Measurements from ENCODE around the gene AKNA.

The AKNA gene

DNA sequence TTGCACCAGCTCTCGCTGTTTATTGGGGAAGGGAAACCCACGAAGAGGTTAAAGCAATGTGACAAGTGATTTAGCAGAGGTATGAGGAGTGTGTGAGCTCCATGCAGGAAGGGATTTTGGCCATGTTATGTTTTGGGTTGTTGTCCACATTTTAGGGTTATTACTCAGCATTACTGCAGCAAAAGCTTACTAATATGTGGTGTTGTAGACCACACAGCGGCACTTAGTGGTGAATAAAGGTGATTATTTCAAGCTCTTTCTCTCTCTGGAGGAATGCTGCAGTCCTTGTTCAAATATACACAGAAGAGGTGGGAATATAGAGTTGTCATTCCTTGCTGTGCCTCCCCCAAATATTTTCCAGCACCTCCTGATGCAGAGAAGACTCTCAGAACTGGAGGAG, 29.7 kb upstream of the AKNA start:
- no peak for DNase-seq (ENCODE audit: extremely low read depth in 1 of 2, low read depth in 1 of 2)

DNA sequence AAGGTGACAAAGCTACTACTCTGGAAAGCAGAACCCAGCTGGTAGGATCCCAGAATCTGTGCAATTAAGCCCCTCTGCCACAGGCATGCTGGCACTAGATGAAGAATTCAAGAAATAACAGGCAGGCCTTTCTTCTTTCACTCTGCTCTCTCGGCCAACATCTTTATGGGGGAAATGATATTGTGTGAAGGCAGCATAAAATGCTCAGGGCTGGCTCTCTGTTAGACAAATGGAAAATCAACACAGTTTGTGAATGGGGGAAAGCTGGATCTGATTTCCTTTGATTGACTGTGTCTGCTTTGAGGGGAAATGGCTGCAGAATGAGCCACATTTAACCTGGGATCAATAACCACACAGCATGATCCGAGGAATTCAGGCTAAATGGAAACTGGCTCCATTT, 29.1 kb upstream of the AKNA start:
- no peak for DNase-seq (ENCODE audit: extremely low read depth in 1 of 2, low read depth in 1 of 2)

DNA sequence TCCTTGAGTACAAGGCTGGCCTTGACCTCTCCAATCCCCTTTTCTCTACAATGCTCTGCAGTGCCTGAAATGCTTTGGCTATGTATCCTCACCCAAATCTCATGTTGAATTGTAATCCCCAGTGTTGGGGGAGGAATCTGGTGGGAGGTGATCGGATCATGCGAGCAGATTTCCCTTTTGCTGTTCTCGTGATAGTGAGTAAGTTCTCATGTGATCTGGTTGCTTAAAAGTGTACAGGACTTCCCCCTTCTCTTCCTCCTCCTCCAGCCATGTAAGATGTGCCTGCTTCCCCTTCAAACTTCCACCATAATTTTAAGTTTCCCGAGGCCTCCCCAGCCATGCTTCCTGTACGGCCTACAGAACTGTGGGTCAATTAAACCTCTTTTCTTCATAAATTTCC, 28.5 kb upstream of the AKNA start:
- no peak for DNase-seq (ENCODE audit: extremely low read depth in 1 of 2, low read depth in 1 of 2)

DNA sequence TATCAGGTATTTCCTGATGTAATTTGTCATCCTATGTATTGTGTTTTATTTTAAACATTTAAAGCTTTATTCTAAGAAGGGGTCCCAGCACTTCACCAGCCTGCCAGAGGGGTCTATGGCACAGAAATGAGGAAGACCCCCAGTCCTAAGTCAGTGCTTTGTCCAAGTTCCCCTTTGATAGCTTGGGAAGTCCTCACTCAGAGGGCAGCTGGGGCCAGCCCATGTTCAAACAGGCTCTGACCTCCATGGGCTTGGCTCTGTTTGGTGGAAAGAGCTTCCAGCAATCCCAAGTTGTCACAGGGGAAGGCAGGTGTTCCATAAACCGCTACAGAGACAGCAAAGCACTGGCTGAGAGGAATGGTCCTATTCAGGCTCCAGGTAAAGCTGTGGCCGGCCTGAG, 26.6 kb upstream of the AKNA start:
- DNase-seq (ENCODE audit: extremely low read depth in 1 of 2, low read depth in 1 of 2), result no peak

DNA sequence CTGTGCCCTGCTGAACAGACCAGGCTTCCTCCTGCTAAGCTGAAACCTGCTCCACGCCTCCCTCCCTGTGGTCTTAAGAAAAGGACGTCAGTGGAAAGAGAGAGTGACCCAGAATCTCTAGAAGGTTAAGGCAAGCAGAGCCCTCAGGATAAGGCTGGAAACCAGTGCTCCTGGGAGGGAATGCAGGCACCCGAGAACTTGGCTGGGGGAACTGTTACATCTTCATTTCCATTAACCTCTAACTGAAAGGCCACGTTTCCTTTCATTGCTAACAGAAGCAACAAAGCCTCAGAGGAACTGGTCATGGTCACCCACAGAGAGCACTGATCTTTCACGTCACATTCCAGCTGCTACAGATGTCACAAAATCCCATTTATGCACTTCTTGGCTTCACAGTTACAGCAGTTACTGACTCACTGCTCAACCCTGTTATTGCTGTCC, 26.1 kb upstream of the AKNA start:
- no peak for DNase-seq (ENCODE audit: extremely low read depth in 1 of 2, low read depth in 1 of 2)

DNA sequence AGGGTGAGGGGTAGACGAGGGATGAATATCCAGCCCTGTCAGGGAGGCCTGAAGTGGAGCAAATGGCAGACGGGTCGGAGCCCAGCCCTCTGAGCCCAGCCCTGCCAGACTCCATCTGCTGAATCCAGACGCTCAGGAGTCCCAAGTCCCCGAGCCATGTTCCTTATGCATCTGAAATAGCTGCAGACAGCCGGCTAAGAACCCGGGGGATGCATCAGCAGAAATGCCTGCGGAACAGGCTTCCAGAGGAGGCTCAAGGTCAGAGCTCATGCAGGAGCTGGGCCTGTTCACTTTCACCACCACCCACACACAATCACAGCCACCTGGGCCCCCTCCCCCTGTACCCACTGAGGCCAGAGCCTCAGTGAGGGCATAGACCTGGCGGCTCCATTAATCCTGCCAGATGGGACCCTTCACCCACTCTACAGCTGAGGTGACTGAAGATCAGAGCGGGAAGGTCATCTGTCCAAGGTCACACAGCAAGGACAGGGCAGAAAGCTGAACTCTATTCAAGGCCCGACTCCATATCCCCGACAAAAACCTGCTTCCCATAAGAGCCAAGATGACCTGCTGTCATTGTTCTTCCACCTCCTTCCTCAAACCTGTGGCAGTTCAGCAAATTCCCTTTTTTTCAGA, 24.4 kb upstream of the AKNA start:
- DNase-seq (ENCODE audit: extremely low read depth in 1 of 2, low read depth in 1 of 2), result no peak

DNA sequence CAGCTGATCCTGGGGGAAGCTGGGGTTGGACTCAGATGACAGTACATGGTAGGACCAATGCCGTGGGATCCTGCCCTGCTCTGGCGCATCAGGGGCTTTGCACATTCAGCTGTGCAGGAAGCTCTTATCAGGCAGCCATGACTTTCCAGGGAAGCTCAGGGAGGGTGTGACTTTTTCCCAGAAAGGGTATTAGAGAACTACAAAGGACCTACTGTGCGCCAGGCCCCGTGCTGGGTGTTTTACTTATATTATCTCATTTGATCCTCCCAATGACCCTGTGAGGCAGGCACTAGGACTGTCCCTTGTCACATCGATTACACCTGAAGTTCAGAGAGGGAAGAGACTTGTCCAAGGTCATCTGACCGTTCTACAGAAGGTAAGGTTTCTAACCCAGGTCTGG, 23.7 kb upstream of the AKNA start:
- DNase-seq (ENCODE audit: extremely low read depth in 1 of 2, low read depth in 1 of 2), result no peak

DNA sequence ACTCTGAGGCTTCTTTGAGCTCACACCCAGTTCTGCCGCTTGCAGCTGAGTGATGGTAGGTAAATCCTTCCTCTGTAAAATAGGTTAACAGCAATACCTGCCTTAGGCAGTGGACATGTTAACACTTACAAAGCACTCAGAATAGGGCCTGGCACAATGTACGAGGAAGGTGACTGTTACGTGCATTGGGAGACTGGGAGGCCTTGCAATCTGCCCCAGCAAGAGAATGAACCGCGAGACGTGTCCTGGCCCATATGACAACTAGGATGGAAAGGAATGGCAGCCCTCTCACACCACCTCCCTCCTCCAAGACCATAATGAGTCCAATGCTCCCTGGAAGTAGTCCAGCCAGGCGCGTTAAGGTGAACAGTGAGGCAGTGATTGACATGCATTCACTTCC, 23.1 kb upstream of the AKNA start:
- no peak for DNase-seq (ENCODE audit: extremely low read depth in 1 of 2, low read depth in 1 of 2)

DNA sequence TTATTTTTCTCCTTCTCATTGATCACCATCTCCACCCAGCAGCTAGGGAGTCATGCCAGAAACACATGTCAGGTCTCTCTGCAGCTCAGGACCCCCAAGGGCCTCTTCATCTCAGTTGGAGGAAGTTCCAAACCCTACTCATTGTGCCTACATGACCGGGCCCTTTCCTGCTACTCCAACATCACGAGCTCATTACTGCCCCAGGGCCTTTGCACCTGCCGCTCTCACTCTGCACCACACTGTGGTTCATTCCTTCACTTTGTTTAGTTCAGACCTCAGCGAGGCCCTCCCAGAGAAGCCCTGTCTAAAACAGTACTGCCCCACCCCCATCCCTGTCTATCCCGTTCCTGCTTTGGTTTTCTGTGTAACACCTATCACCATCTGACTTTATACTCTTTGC, 22.1 kb upstream of the AKNA start:
- no peak for DNase-seq (ENCODE audit: extremely low read depth in 1 of 2, low read depth in 1 of 2)

DNA sequence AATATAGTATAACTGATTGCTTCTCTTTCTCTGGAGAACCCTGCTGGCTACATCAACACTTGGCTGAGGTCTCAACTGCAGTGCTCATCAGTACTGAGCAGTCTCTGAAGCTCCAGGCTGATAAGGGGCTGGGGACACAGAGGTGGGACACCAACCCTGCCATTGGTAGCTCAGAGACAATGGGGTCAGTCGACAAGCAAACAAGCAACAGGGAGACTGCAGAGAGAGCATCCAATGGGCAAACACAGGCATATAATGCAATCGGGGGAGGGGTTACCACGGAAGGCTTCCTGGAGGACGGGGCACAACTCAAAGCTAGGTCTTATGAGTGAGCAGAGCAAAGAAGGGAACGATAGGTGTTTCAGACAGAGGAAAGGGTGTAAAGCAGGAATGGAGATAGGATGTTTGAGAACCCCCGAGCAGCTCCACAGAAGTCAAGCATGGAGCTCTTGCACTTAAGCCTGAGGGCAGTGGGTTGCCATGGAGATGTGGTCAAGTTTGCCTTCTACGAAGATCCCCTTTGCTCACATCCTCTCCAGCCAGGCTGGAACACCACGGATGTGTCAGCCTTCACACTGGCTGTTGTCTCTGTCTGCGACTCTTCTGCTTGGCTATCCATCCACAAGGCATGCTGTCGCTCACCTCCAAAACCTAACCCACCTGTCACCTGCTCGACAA, 21.5 kb upstream of the AKNA start:
- DNase-seq (ENCODE audit: extremely low read depth in 1 of 2, low read depth in 1 of 2), result no peak

DNA sequence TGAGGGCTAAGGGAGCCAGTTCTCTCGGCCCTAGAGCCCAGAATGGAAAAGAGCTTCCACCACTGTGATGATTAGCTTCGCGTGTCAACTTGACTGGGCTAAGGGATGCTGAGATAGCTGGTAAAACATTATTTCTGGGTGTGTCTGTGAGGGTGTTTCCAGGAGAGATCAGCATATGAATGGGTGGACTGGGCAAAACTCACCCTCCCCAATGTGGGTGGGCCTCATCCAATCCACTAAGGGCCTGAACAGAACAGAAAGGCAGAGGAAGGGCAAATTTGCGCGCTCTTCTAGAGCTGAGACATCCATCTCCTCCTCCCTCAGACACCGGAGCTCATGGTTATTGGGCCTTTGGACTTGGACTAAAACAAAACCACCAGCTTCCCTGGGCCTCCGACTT, 20.9 kb upstream of the AKNA start:
- DNase-seq (ENCODE audit: extremely low read depth in 1 of 2, low read depth in 1 of 2), result no peak

DNA sequence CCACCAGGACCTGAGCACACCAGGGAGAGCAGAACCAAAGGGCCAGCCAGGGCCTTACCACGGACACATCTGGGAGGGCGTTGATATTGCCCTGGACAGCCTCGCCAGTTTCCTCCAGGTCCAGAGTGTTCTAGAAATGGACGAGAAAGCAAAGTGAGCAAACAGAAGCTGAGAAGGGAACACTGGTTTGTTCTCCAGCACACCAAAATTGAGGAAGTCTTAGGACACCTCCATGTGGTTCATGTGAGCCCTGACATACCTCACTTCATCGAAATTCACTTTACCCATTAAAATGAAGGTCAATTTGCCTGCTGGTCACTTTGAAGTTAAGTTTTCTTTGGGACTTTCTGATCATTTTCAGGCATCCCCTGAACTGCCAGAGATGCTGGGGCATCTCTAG, 20.1 kb upstream of the AKNA start:
- no peak for DNase-seq (ENCODE audit: extremely low read depth in 1 of 2, low read depth in 1 of 2)

DNA sequence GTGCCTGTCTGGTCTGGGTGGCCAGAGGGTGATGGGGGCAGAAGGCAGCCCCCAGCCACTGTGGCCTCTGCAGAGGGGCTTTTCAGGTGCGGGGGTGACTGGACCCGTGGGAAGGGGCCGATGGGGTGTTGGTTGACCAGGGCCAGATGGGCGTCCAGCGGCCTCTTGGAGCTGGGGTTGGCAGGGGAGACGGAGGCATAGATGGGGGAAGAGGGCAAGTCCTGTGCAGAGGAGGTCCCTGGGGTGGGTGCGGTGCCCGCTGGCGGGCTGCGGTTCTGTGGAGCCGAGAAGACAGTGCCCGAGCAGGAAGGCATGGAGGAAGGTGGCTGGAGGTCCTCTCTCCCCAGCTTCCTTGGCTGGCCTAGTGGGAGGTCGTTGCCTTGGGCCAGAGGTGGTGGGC, 18.7 kb upstream of the AKNA start:
- DNase-seq (ENCODE audit: extremely low read depth in 1 of 2, low read depth in 1 of 2), result no peak

DNA sequence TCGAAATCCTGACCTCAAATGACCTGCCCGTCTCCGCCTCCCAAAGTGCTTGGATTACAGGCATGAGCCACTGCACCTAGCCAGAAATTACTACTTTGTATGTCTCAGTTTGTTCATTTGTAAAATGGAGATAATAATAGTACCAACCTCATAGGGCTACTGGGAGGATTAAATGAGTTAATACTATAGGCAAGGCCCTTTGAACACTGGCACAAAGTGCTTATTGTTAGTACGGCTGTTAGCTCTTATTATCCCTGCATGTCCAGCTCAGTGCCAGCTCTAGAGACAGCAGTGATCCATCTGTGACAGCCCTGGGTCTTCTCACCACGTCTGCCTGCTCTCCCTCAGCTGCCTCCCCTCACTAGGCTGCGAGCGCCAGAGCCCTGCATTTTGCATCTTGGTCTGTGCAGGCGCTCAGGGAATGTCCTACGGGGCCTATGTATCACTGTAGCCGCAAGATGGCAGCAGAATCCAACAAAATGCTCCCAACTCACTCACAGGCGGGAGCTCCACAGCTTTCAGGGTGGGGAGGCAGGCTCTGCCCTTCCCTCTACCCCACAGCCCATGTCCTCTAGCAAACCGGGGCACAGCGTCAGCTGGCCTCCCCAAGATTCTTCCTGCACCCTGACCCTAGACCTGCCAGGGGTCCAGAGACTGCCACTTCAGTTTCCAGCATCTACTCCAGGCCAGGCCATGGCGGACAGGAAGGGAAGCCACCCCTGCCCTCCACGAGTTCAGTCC, 17.7 kb upstream of the AKNA start:
- DNase-seq (ENCODE audit: extremely low read depth in 1 of 2, low read depth in 1 of 2), result peak in 1 of 2 donors; percentile 62

DNA sequence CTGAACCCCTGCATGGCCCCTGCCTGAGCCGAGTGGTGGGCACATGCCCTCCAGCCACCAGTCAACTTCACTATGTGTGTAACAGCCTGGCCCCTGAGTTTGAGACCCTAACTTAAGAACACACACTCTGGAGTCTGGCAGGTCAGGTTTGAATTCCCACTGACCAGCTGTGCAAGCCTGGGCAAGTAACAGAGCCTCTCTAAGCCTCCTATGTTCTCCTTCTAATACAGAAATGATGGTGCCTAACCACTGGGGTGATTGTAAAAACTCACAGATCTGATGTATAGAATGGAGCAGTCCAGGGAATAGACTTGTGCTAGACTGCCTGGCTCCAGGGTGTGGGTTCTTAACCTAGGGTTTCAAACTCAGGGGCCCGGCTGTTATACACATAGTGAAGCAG, 16.7 kb upstream of the AKNA start:
- no peak for DNase-seq (ENCODE audit: extremely low read depth in 1 of 2, low read depth in 1 of 2)

DNA sequence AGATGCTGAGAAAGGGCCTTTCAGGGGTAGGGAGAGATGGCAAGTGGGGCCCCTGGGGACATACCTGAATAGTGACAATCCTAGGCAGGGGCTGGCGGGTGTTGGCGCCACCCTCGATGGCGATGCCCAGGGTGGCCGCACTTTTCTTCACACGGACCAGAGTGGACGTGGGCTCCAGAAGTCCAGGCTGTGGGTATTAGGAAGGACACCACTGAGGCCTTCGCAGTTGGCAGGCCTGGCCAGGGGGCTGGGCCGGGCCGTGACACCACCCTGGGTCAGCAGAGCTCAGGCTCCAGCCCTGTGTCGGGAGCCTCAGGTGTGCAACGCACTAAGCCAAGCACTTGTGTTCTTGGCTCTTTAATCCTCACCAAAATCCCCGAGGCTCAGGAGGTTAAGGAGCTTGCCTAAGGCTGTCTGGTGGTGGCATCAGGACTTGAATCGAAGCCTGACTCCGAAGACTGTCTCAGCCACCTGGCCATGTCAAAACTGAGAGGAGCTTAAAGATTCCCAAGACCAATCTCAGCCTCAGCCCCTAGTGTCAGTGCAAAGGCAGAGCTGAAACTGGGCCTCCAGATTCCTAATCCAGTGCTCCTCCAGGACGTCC, 15.5 kb upstream of the AKNA start:
- DNase-seq (ENCODE audit: extremely low read depth in 1 of 2, low read depth in 1 of 2), result no peak

DNA sequence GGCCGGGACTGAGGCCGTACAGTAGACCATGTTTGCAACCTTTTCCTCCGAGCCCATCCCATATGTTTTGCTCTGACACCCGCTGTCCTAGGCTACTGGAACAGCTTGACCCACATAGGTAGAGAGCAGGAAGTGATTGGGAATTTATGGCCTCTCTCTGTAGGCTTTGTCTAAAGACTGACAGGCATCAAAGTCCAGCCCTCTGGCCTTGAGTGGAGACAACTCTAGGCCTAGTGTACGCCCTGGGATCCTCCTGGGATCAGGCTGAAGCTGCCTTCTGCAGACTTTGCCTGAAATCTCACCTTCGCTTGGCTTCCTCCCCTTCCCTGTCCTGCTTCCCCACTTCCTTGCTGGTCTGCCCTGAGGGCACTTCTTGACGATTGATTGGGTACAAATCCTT, 13.6 kb upstream of the AKNA start:
- DNase-seq (ENCODE audit: extremely low read depth in 1 of 2, low read depth in 1 of 2), result no peak

DNA sequence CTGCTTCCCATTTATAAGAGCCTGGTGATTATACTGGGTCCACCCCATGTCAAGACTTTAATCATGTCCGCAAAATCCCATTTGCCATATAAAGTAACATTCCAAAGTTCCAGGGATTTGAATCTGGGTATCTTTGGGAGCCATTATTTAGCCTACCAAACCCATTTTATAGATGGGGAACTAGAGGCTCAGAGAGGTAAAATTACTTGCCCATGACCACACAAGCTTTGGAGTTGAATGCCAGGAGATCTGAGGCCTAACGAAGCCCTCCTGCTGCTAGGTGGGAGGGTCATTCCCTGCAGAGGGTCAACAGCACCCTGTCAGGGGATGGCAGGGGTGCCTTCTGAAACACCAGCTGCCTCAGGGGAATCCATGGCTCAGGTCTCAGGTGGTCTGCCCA, 13.0 kb upstream of the AKNA start:
- DNase-seq (ENCODE audit: extremely low read depth in 1 of 2, low read depth in 1 of 2), result no peak

DNA sequence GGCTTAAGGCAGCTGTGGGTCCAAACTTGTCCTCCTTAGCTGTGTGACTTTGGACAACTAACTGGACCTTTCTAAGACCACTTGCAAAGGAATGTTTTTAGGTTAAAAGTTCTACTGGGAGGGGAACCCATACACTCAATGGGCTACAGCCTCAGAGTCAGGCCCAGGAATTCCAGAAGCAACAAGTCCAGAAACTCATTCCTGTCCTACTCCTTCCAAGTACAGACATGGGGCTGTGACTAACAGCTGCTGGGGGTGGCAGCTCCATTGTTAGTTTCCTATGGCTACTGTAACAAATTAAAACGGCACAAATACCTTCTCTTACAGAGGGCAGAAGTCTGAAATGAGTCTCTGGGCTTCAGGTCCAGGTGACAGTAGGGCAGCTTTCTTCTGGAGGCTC, 12.4 kb upstream of the AKNA start:
- no peak for DNase-seq (ENCODE audit: extremely low read depth in 1 of 2, low read depth in 1 of 2)

DNA sequence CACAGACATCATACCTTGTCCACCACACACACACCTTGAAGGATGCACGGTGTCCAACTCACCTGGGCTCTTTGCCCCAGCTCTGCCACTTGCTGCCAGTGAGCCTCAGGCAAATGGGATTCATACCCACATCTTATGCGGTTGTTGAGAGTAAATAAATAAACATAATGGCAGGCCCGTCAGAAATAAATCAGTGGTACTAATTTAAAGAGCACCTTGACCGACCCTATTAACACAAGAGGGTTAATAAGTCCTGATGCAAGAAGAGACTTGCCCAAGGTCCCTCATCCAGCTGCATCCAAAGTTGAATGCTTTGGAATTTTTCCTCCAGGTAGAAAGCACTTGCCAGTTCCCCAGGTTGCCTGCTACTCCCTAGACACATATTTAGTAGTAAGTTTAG, 11.6 kb upstream of the AKNA start:
- no peak for DNase-seq (ENCODE audit: extremely low read depth in 1 of 2, low read depth in 1 of 2)

DNA sequence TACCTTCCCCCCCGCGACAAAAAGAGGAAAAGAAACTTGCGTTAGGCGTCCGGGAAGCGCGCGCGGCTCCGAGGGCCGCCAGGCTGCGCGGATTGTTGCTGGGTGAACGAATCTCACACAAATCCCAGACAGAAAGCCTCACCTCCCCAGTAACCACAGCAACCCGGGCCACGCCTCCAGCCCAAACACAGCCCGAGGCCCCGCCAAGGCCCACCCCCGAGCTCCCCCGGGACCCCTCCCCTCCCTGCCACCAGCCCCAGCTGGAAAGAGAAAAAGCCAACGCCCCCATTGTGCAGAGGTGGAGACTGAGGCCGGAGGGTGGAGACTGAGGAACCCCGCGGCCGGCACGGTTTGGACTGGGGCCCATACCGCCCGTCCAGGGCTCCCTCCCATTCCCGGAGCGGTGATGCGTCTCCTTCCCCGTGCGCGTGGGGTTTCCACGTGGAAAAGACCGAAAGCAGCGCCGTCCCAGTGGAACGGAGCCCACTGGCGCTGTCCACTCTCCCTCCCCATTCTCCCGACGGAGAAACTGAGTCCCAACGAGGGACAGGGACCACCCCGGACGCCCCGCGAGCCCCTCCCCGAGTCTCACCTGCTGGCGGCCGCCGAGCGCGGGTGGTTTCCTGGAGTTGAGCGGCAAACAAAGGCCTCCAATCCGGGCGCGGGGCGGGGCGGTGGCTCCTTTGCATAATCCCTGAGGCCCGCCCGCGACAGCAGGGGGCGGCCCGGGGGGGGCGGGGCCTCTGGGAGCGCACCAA, 10.2 kb upstream of the AKNA start:
- DNase-seq (ENCODE audit: extremely low read depth in 1 of 2, low read depth in 1 of 2), result peak; percentile 89 to 94

All from stimulated activated CD8-positive, alpha-beta memory T cell treated with anti-CD3 and anti-CD28 coated beads, Interleukin-7, amount 100 ng/mL, for 48 hours (primary cell).